ENCODE results near the gene SERPINF2.
"Not testable (repeated sequence)": the region's sequence is repeated elsewhere in the genome, so short reads cannot be mapped to it uniquely, and the experiment has no call there.

The SERPINF2 gene

DNA sequence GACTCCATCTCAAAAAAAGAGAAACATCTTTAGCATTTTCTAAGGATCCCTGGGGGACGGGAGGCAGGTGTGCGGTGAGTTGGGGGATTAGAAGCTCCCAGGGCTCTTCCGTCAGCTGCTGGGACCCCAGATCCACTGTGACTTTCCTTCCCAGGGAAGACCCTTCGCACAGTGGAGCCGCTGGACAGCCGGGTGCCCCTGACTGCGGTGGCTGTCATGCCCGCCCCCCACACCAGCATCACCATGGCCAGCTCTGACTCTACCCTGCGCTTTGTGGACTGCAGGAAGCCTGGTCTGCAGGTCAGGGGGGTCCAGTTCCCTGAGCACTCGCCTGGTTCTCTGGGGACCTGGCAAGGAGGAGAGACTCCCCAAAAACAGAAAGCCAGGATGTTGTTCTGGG lies 7.3 kb upstream of the SERPINF2 start:
- no peak for DNase-seq (ENCODE audit: low read depth)

DNA sequence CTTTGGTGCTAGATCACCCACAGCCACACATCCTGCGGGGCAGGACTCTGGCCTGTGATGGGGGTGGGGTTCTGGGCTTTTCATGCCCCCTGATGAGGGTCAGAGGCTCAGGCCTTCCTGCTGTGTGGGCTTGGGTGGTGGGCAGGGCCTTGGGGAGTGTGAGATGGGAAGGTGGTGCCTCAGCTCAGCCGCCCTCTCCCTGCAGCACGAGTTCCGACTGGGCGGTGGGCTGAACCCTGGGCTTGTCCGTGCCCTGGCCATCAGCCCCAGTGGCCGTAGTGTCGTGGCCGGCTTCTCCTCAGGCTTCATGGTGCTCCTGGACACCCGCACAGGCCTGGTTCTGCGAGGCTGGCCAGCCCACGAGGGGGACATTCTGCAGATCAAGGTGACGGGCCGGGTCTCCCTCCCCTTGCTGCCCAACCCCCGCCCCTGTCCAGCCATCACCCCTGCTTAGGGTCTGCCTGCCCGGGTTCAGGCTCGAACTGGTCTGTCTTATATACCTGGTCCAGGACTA lies 6.8 kb upstream of the SERPINF2 start:
- DNase-seq (ENCODE audit: low read depth), result no peak

DNA sequence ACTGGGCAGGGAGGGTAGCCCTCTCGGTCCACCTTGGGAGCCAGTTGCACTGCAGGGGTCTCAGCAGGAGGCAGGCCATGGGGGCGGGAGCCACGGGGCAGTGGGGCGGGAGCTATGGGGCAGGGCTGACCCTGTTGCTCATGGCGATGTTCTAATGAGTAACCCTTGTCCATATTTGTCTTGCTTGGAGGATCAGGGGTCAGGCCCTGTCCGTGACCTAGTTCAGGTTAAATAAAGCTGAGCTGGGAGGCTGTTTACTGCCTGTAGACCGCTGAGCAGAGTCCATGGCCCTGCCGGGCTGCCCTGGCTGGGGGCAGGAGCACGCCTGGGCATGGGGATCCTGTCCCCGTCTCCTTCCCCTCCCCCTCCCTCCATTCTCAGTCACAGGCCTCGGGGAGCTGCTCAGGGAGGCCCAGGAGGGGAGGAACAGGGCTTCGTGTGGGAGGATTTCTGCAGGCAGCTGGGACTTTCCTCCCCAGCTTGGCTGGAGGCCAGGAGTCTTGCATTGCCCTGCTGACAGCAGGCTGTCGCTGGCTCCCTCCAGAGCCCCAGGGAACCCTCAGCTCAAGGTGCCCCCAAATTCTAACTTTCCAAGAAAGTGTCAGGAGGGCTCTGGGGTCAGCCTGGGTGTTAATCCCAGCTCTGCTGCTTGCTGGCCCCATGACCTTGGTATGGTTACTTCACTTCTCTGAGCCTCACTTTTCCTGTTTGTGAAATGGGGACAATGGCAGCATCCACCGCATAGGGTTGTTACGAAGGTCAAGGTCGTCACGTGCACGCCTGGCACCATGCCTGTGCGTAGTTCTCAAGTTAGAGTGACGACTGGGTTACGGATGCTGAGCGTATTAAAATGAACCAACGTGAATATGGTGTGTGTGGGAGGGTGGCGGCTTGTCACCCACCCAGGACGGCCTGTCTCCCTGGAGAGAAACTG lies 6.1 kb upstream of the SERPINF2 start:
- peak; percentile 89 for DNase-seq (ENCODE audit: low read depth)

DNA sequence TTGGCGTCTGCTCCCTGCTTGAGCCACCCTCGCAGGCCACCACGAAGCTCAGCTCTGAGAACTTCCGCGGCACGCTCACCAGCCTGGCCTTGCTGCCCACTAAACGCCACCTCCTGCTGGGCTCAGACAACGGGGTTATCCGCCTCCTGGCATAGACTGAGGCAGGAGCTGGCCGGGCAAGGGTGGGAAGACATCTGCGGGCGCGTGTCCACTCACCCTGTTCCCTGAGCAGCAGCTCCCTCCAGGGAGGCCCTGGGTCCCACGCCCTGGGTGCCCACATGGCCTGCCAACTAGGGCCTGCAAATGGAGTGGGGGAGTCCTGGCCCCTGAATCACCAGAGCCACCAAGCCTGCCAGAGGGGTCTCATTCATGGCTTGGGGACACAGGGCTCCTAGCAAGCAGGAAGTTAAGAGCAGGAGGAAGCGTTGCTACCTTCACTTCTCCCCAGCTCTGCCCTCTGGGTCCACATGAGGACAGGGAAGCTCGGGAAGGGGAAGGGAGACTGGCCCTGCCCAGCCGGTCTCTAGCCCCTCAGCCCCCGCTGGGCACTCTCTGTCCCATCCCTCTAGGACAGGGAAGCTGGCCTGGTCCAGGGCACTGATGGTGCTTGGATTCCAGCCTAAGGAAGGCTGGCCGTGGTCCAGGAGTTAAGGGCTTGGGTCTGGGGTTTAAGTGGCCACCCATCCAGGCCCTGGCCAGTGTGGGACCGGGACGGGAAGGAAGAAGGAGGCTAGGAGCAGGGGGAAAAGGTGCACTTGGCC lies 5.0 kb upstream of the SERPINF2 start:
- no peak for DNase-seq (ENCODE audit: low read depth)

DNA sequence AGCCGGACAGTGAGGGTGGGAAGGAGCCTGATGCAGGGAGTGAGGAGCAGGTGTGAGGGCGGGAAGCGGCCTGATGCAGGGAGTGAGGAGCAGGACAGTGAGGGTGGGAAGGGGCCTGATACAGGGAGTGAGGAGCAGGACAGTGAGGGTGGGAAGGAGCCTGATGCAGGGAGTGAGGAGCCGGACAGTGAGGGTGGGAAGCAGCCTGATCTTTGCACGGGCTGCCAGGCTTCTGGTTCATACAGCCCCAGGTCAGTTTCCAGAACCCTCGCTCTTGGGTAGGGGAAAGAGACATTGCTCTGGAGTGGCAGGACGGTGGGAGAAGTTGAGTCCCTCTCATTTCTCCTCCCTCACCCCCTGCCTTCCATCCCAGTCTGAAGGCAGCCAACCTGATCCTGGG lies 772 bp upstream of the SERPINF2 start:
- DNase-seq (ENCODE audit: low read depth), result not testable (repeated sequence)

DNA sequence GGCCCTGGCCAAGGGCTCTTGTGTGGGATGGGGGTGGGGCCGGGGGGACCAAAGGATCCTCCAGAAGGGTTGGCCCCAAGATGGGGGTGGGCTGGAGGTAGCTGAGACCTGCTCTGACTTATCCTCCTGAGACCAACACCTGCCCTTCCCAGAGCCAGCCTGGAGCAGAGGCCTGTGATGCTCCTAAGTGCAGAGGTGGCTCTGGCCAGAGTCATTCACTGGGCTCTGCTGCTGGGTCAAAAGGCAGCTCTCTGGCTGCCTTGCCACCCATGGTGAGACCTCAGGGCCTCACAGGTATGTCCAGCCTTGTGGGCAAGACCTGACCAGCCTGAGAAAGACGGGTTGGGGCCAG lies 393 bp downstream of the SERPINF2 start:
- DNase-seq (ENCODE audit: low read depth), result no peak

DNA sequence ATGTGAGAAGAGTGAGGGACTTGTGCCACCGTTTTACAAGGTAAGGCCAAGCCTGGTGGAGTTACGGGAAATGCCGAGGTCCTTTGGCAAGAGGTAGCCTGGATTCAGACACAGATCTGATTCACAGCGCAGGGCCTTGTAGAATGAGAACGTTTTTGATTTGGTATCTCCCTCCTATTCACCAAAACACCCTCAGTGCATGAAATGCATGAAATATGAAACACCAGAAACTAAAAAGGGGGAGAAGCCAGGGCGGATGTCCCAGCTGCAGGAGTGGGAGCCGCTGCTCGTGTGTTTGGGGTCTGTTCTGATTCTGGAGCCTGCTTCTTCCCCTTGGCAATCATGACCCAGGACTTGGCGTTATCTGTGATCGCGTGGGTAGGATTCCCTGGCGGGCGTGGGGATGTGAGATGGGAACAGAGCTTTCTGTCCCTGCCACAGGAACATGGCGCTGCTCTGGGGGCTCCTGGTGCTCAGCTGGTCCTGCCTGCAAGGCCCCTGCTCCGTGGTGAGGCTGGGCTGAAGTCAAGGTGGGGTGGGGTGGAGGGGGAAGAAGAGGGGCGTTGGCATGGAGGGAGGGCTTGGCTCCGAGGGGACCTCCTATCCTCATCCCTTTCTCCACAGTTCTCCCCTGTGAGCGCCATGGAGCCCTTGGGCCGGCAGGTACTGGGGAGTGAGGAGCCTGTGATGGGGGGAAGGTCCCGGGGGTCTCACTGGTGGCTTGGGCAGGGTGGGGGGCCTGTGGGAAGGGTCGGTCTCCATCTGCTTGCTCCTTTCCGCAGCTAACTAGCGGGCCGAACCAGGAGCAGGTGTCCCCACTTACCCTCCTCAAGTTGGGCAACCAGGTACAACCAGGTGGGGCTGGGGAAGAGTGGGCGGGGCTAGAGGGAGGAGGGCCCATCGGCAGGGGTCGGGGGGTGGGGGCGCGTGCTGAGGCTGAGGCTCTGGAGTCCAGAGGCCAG lies 2.2 kb downstream of the SERPINF2 start:
- DNase-seq (ENCODE audit: low read depth), result no peak

DNA sequence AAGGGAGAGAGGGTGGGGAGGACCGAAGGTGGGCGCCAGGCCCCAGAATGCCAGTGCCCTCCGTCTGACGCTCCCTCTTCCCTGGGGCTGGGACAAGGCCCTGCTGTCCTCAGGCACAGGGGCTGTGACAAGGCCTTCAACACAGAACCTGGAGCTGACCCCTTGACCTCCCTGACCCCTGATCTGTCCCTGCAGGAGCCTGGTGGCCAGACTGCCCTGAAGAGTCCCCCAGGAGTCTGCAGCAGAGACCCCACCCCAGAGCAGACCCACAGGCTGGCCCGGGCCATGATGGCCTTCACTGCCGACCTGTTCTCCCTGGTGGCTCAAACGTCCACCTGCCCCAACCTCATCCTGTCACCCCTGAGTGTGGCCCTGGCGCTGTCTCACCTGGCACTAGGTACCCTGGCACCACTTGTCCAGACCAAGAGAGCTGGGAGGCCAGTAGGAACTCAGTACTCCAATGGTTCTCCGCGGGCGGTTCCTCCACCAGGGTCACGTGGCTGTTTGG lies 2.9 kb downstream of the SERPINF2 start:
- DNase-seq (ENCODE audit: low read depth), result no peak

DNA sequence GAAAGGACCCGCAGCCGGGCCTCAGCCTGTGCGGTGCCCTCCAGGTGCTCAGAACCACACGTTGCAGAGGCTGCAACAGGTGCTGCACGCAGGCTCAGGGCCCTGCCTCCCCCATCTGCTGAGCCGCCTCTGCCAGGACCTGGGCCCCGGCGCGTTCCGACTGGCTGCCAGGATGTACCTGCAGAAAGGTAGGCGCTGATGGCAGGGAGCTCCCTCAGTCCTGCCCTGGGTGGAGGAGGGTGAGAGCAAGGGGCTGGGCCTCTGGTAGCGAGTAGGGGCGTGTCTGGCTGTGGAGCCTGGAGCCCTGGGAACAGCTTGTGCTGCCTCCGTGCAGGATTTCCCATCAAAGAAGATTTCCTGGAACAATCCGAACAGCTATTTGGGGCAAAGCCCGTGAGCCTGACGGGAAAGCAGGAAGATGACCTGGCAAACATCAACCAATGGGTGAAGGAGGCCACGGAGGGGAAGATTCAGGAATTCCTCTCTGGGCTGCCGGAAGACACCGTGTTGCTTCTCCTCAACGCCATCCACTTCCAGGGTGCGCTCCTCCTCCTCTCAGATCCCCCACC lies 4.4 kb downstream of the SERPINF2 start:
- DNase-seq (ENCODE audit: low read depth), result no peak

DNA sequence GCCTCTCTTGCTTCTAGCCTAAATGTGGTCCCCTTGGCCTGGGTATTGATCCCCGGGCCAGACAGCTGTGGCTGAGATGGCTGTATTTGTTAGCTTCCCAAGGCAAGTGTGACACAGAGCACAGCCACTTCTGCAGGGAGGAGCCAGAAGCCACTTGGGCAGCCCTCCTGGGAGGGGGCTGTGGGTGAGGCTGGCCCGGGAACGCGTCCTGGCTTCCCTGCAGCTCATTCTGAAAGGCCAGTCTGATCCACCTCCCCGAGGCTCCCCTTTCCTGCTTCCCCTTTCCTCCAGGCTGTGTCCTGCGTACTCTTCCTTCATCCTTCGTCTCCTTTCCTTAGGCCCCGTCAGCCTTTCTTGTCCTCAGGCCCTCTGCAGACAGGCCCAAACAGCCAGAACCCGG lies 8.0 kb downstream of the SERPINF2 start:
- no peak for DNase-seq (ENCODE audit: low read depth)

DNA sequence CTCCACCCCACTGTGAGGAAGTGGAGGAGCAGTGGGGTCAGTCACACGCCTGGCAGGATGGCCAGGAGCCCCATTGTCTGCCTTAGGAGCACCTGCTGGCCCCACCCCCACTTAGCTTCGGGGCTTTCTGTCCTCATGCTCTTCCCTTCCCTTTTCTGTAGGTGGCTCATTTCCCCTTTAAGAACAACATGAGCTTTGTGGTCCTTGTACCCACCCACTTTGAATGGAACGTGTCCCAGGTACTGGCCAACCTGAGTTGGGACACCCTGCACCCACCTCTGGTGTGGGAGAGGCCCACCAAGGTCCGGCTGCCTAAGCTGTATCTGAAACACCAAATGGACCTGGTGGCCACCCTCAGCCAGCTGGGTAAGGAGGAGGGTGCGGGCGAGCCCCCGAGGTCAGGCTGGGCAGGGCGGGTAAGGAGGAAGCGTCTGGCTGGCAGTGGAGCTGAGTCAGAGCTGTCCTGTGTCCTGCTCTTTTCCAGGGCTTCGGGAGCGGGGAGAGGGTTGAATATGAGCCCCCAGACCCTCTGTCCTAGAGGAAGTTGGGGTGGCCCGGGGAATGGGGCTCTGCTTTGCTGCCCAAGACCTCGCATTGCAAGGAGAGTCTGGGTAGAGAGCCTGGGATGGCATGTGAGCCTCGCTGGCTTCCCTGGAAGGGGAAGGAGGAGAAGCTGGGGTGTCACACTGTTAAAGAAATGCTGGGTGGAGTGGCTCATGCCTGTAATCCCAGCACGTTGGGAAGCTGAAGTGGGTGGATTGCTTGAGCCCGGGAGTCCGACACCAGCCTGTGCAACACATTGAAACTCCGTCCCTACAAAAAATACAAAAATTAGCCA lies 10.0 kb downstream of the SERPINF2 start:
- DNase-seq (ENCODE audit: low read depth), result no peak

DNA sequence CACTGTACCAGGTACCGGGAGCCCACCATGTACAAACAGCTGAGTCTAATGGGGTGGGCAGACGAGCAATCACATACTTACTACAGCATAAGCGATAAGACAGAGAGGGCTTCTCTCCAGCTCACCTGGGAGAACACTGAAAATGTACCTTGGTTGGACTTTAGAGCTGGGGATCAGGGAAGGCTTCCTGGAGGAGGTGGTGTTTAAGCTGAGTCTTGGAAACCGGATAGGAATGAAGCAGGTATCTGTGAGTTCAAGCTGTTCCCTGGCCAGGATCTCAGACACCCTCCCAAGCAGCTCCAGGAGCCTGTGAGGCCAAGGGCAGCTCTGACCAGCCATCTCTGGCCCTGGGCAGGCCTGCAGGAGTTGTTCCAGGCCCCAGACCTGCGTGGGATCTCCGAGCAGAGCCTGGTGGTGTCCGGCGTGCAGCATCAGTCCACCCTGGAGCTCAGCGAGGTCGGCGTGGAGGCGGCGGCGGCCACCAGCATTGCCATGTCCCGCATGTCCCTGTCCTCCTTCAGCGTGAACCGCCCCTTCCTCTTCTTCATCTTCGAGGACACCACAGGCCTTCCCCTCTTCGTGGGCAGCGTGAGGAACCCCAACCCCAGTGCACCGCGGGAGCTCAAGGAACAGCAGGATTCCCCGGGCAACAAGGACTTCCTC lies 11.2 kb downstream of the SERPINF2 start:
- DNase-seq (ENCODE audit: low read depth), result no peak

DNA sequence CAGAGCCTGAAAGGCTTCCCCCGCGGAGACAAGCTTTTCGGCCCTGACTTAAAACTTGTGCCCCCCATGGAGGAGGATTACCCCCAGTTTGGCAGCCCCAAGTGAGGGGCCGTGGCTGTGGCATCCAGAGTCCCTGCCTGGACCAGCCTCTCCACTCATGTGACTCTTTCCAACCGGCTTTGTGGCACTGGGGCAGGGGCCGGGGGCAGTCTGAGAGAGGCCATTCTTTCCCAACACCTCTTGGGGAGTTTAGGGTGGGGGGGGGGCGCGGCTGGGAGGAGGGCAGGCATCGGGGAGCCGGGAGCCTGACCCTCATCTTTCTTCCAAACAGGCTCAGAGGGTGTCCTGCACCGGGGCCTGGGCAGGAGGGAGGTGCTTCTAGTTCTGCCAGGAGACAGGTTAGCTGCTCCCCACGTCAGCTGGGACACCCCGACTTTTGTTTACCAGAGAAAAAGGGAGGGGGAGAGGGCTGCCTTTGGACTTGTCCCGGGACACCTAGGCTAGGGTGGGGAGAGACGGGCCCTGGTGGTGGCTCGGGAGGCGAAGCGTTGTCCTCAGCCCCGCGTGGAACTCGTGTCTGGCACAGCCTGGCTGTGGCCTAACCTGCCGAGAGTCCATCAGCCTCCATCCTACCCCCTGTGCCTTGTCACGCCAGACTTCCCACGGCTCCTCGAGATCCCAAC lies 11.9 kb downstream of the SERPINF2 start:
- no peak for DNase-seq (ENCODE audit: low read depth)

DNA sequence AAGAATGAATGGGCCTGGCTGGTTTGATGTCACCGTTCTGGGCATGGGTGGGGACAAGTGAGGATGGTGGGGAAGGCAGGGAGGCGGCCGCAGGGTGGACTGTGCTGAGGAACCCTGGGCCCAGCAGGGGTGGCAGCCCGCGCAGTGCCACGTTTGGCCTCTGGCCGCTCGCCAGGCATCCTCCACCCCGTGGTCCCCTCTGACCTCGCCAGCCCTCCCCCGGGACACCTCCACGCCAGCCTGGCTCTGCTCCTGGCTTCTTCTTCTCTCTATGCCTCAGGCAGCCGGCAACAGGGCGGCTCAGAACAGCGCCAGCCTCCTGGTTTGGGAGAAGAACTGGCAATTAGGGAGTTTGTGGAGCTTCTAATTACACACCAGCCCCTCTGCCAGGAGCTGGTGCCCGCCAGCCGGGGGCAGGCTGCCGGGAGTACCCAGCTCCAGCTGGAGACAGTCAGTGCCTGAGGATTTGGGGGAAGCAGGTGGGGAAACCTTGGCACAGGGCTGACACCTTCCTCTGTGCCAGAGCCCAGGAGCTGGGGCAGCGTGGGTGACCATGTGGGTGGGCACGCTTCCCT lies 12.7 kb downstream of the SERPINF2 start:
- no peak for DNase-seq (ENCODE audit: low read depth)

DNA sequence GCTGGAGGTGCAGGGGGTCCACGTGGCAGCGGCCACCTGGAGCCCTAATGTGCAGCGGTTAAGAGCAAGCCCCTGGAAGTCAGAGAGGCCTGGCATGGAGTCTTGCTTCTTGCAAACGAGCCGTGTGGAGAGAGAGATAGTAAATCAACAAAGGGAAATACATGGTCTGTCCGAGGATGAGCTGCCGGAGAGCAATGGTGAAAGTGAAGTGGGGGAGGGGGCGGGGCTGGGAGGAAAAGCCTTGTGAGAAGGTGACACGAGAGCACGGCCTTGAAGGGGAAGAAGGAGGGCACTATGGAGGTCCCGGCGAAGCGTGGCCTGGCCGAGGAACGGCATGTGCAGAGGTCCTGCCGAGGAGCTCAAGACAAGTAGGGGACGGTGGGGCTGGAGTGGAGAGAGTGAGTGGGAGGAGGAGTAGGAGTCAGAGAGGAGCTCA lies 13.2 kb downstream of the SERPINF2 start:
- no peak for DNase-seq (ENCODE audit: low read depth)

DNA sequence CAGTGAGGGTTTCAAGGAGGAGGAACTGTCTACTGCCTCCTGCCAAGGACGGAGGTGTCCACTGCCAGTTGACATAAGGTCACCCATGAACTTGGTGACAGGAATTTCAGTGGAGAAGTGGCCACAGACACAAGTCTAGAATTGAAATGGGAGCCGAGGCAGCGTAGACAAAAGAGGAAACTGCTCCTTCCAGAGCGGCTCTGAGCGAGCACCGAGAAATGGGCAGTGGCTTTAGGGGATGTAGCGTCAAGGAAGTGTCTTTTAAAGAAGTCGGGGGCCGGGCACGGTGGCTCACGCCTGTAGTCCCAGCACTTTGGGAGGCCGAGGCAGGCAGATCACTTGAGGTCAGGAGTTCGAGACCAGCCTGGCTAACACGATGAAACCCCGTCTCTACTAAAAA lies 16.1 kb downstream of the SERPINF2 start:
- no peak for DNase-seq (ENCODE audit: low read depth)

DNA sequence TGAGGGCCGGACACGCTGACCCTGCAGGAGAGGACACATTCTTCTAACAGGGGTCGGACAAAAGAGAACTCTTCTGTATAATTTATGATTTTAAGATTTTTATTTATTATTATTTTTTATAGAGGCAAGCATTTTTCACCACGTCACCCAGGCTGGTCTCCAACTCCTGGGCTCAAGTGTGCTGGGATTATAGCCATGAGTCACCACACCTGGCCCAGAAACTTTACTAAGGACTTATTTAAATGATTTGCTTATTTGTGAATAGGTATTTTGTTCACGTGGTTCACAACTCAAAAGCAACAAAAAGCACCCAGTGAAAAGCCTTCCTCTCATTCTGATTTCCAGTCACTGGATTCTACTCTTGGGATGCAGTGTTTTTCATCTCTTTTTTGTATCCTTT lies 16.9 kb downstream of the SERPINF2 start:
- peak; percentile 50 for DNase-seq (ENCODE audit: low read depth)

DNA sequence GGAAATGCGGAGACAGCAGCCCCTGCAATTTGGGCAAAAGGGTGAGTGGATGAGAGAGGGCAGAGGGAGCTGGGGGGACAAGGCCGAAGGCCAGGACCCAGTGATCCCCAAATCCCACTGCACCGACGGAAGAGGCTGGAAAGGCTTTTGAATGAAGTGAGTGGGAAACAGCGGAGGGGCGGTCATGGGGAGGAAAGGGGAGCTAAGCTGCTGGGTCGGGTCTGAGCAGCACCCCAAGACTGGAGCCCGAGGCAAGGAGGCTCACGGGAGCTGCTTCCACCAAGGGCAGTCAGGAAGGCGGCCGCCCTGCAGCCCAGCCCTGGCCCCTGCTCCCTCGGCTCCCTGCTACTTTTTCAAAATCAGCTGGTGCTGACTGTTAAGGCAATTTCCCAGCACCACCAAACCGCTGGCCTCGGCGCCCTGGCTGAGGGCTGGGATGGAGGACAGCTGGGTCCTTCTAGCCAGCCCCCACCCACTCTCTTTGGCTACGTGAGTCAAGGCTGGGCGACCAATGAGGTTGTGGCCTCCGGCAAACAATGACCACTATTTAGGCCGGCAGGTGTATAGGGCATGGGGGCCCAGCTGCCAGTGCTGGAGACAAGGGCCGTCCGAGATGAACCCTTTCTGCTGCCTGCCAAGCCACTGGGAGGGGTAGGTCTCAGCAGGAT lies 19.7 kb downstream of the SERPINF2 start:
- peak; percentile 53 for DNase-seq (ENCODE audit: low read depth)

All from iris pigment epithelial cell (primary cell).